Measurements from ENCODE around the gene INKA1. TPM values are rescaled to one million over a fixed set of nuclear protein-coding genes. Genes with fewer than 3 reads are reported as not detected.
A peak's percentile ranks its signal among the peaks of the same experiment; 100 is the strongest.
"Not testable (repeated sequence)": the region's sequence is repeated elsewhere in the genome, so short reads cannot be mapped to it uniquely, and the experiment has no call there.

INKA1 gene
- total RNA-seq, 1 donor from 2014 or later: not detected

DNA sequence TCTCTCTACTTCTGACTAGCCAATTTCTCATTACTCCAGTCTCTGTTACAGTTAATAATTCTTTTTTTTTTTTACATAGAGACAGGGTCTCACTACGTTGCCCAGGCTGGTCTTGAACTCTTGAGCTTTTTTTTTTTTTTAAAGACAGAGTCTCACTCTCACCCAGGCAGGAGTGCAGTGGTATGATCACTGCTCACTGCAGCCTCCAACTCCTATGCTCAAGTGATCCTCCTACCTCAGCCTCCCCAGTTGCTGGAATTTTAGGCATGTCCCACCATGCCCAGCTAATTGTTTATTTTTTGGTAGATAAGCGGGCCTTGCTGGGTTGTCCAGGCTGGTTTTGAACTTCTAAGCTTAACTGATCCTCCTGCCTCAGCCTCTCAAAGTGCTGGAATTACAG is 30.4 kb upstream of the INKA1 start:
- Histone ChIP-seq H3K27ac (no peak overlapping the region), H3K27me3 (no peaks in the 10 kb centered on the region), H3K4me3 (no peak overlapping the region), H3K9me3 (no peaks in the 10 kb centered on the region), H3K36me3 (peaks cover 6 to 18% of the 10 kb centered on the region in 2 donors), H3K4me1 (no peaks in the 10 kb centered on the region)
- intact Hi-C loops (cut with DNase I): no loop called here
- TF ChIP-seq, protein P1, sequence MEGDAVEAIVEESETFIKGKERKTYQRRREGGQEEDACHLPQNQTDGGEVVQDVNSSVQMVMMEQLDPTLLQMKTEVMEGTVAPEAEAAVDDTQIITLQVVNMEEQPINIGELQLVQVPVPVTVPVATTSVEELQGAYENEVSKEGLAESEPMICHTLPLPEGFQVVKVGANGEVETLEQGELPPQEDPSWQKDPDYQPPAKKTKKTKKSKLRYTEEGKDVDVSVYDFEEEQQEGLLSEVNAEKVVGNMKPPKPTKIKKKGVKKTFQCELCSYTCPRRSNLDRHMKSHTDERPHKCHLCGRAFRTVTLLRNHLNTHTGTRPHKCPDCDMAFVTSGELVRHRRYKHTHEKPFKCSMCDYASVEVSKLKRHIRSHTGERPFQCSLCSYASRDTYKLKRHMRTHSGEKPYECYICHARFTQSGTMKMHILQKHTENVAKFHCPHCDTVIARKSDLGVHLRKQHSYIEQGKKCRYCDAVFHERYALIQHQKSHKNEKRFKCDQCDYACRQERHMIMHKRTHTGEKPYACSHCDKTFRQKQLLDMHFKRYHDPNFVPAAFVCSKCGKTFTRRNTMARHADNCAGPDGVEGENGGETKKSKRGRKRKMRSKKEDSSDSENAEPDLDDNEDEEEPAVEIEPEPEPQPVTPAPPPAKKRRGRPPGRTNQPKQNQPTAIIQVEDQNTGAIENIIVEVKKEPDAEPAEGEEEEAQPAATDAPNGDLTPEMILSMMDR (IDR thresholded peaks at IDR 0.05): no peak
- no peak for DNase-seq (ENCODE audit: low spot score in 2 of 2)

DNA sequence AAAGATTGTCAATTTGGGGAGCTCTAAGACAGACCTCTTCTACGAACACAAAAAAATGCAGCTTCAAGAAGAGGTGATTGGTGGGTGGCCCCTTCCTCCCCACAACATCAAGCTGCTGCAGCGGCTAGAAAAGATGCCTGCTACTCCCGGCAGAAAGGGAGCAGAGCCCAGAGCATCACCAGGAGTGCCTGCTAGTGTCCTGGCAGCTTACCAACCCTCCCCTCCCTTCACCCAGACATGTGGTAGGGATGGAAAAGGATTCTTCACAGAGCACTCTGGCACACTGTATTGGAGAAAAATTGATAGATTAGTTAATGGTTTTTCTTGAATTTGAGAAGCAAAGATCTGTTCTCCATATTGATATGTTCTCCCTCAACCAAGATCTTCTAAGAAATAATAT is 27.5 kb upstream of the INKA1 start:
- H3K36me3 ChIP-seq: peaks cover 6 to 13% of the 10 kb centered on the region in 2 donors
- H3K27me3 ChIP-seq: no peaks in the 10 kb centered on the region
- H3K27ac ChIP-seq: no peak overlapping the region
- intact Hi-C loops (cut with DNase I): no loop called here
- peak in 1 of 2 donors; percentile 33 for DNase-seq (ENCODE audit: low spot score in 2 of 2)
- TF ChIP-seq, protein P1 (IDR thresholded peaks at IDR 0.05): no peak
- no peaks in the 10 kb centered on the region for H3K9me3 ChIP-seq
- no peaks in the 10 kb centered on the region for H3K4me1 ChIP-seq
- no peak overlapping the region for H3K4me3 ChIP-seq

DNA sequence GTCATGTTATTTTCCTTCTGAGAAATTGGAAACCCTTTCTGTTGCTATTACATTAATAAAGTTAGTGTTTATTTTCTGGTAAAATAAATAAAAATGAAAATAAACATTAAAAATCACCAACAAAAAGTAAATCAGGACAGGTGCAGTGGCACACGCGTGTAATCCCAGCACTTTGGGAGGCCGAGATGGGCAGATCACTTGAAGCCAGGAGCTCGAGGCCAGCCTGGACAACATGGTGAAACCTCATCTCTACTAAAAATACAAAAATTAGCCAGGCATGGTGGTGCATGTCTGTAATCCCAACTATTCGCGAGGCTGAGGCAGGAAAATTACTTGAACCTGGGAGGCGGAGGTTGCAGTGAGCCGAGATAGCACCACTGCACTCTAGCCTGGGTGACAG is 27.0 kb upstream of the INKA1 start:
- DNase-seq (ENCODE audit: low spot score in 2 of 2): peak in 1 of 2 donors; percentile 4
- peaks cover 6 to 16% of the 10 kb centered on the region in 2 donors for H3K36me3 ChIP-seq
- intact Hi-C loops (cut with DNase I); H3K27me3 ChIP-seq; H3K4me3 ChIP-seq; H3K27ac ChIP-seq; H3K9me3 ChIP-seq; H3K4me1 ChIP-seq: not testable (repeated sequence)

DNA sequence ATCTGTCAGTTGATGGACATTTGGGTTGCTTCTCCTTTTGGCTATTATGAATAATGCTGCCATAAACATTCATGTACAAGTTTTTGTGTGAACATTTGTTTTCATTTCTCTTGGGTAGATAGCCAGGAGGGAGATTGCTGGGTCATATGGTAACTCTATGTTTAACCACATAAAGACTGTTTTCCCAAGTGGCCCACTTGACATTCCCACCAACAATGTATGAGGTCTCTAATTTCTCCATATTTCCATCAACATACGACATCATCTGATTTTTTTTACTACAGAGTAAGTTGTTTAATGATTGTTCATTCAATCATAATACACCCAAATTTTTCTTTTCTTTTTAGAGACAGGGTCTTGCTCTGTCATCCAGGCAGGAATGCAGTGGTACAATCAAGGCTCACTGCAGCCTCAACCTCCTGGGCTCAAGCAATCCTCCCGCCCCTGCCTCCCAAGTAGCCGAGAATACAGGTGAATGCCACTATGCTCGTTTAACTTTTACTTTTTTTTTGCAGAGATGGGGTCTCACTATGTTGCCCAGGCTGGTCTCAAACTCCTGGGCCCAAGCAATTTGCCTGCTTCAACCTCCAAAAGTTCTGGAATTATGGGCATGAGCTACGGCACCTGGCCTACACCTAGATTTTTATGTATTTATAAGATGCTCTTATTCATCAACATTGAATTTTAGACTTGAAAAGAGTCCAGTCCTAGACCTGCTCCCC is 23.5 kb upstream of the INKA1 start:
- H3K36me3 ChIP-seq: peaks cover 10 to 27% of the 10 kb centered on the region in 2 donors
- H3K27ac ChIP-seq: no peak overlapping the region
- no peak overlapping the region for H3K4me3 ChIP-seq
- TF ChIP-seq, protein P1 (IDR thresholded peaks at IDR 0.05): no peak
- no peaks in the 10 kb centered on the region for H3K27me3 ChIP-seq
- H3K4me1 ChIP-seq: peaks cover 0 to 8% of the 10 kb centered on the region in 2 donors
- intact Hi-C loops (cut with DNase I): no loop called here
- H3K9me3 ChIP-seq: no peaks in the 10 kb centered on the region
- peak in 1 of 2 donors; percentile 2 for DNase-seq (ENCODE audit: low spot score in 2 of 2)

DNA sequence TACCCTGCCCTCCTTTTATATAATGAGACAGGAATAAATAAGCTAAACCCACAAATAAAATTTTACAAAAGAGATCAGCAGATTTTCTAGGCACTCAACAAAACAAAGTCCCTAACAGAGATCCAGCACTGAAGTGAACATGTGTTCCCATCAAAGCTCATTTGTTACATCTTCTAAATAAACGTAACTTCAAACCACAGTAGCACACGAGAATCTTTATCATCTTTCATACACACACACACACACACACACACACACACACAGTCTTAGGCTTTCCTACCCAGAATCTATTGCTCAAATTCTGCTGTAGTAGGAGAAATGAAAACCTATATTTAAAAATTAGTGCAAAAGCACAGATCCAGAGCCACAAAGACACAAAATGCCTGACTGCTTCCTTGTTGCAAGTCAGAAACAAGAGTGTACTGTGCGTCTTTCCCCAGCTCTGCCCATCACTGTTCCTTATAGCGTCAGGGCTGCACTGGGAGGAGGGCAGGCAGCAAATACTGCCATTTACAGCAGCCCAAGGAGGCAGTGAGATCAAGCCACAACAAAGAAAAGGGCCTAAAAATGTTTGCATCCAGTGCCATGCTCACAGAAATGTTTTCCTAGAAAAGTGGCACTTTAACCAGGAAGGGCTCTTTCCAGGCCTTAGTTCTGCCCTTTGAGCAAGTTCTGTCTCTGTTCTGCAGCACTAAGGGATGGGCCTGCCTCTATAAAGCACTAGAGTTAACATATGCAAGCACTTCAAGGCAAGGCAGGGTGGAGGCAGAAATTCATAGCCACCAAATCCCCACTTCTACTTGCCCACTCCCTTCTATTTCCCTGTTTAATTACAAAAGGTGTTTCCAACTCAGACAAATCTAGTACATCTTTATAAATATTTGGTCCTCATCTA is 22.7 kb upstream of the INKA1 start:
- H3K4me3 ChIP-seq: no peak overlapping the region
- TF ChIP-seq, protein P1 (IDR thresholded peaks at IDR 0.05): no peak
- peaks cover 6 to 16% of the 10 kb centered on the region in 2 donors for H3K4me1 ChIP-seq
- H3K27ac ChIP-seq: no peak overlapping the region
- H3K9me3 ChIP-seq: no peaks in the 10 kb centered on the region
- H3K27me3 ChIP-seq: no peaks in the 10 kb centered on the region
- intact Hi-C loops (cut with DNase I): no loop called here
- H3K36me3 ChIP-seq: peaks cover 10 to 27% of the 10 kb centered on the region in 2 donors
- DNase-seq (ENCODE audit: low spot score in 2 of 2): peak in 1 of 2 donors; percentile 21

DNA sequence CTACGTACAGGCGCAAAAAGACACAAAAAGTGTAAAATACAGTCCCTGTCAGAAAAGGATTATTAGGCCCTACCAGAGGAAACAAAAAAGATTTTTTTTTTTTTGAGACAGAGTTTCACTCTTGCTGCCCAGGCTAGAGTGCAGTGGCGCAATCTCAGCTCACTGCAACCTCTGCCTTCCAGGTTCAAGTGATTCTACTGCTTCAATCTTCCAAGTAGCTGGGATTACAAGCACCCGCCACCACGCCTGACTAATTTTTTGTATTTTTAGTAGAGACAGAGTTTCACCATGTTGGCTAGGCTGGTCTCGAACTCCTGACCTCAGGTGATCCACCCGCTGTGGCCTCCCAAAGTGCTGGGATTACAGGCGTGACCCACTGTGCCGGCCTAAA is 22.1 kb upstream of the INKA1 start:
- Histone ChIP-seq H3K4me1 (peaks cover 6 to 16% of the 10 kb centered on the region in 2 donors), H3K36me3 (peaks cover 10 to 27% of the 10 kb centered on the region in 2 donors)
- DNase-seq (ENCODE audit: low spot score in 2 of 2): peak in 1 of 2 donors; percentile 46
- H3K9me3 ChIP-seq; H3K27ac ChIP-seq; H3K27me3 ChIP-seq; H3K4me3 ChIP-seq; intact Hi-C loops (cut with DNase I): not testable (repeated sequence)

Measured in ascending aorta (tissue), 2 donors.